ENCODE measurements around the gene CLIP3.

The CLIP3 gene, protein sequence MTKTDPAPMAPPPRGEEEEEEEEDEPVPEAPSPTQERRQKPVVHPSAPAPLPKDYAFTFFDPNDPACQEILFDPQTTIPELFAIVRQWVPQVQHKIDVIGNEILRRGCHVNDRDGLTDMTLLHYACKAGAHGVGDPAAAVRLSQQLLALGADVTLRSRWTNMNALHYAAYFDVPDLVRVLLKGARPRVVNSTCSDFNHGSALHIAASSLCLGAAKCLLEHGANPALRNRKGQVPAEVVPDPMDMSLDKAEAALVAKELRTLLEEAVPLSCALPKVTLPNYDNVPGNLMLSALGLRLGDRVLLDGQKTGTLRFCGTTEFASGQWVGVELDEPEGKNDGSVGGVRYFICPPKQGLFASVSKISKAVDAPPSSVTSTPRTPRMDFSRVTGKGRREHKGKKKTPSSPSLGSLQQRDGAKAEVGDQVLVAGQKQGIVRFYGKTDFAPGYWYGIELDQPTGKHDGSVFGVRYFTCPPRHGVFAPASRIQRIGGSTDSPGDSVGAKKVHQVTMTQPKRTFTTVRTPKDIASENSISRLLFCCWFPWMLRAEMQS

DNA sequence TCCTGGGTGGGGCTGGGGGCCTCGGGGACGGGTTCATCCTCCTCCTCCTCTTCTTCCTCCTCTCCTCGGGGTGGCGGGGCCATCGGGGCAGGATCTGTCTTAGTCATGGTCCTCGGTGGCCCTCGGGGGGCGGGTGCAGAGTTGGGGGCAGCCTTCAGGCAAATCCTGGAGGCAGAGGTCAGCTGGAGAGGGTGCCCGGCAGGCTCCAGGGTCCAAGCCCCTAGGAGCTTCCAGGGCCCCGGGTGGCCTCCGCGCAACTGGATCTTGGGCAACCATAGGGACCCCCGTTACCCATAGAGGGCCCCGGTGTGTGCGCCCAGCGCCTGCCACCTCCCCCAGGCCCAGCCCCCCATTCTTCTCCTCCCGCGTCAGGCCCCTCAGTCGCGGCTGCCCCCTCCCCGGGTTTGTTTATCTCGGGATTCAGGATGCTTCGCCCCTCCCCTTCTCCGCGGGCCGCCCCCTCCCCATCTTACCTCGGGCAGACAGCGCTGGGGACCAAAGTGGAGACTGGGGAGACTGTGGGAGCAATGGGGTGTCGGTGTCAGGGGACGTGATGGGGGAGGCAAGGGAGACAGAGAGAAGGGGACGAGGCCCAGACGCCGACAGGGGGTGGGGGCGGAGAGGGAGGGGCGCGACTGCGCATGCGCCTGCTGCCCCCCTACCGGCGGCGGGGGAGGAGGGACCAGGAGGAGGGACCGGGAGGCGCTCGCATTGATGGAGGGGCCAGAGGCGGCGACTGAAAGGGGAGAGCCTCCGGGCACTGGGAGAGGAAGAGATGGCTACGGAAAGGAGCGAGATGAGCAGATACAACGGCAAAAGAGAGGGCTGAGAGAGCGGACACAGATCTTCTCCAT is at the start of gene CLIP3:
Gene CLIP3, minus strand, starts transcription at position 623 of the 854 bp plus-strand sequence. Its CDS starts 516 bp downstream, at position 107.
- TF ChIP-seq, protein P1, sequence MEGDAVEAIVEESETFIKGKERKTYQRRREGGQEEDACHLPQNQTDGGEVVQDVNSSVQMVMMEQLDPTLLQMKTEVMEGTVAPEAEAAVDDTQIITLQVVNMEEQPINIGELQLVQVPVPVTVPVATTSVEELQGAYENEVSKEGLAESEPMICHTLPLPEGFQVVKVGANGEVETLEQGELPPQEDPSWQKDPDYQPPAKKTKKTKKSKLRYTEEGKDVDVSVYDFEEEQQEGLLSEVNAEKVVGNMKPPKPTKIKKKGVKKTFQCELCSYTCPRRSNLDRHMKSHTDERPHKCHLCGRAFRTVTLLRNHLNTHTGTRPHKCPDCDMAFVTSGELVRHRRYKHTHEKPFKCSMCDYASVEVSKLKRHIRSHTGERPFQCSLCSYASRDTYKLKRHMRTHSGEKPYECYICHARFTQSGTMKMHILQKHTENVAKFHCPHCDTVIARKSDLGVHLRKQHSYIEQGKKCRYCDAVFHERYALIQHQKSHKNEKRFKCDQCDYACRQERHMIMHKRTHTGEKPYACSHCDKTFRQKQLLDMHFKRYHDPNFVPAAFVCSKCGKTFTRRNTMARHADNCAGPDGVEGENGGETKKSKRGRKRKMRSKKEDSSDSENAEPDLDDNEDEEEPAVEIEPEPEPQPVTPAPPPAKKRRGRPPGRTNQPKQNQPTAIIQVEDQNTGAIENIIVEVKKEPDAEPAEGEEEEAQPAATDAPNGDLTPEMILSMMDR (IDR thresholded peaks at IDR 0.05; ENCODE audit: insufficient read depth, low read length, poor library complexity, severe bottlenecking): no peak
- peak; percentile 53 for DNase-seq (ENCODE audit: extremely low read depth, insufficient read length)
- Histone ChIP-seq H3K36me3 (ENCODE audit: control insufficient read depth, insufficient read depth, low read length) (peaks cover 2% of the 10 kb centered on the region; the same call in 1 of the 2 replicates), H3K27me3 (replicated peaks; ENCODE audit: control insufficient read depth, insufficient read depth, low read length) (no peaks in the 10 kb centered on the region), H3K4me3 (replicated peaks; ENCODE audit: low read depth, low read length) (peak within 1 kb of the TSS; percentile 61)

DNA sequence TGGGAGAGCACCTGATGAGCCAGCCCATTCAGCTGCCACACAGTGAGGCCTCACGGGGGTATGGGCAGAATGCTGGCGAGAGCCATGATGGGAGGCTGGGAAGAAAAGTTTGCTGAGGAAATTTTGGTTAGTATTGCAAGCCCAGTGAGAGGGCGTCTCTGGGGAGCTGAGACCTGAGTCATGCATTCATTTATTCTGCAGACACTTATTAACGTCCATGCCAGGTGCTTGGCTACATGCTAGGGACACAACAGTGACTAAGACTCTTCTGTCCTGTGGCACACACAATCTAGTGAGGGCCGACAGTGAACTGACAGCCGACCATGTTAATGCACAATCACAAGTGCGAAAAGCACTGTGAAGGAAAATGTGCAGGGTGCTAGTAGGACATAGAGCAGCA is 49.2 kb upstream of the CLIP3 start:
- DNase-seq (ENCODE audit: extremely low read depth, insufficient read length): no peak
- Histone ChIP-seq H3K4me3 (replicated peaks; ENCODE audit: low read depth, low read length) (no peak overlapping the region), H3K27me3 (replicated peaks; ENCODE audit: control insufficient read depth, insufficient read depth, low read length) (no peaks in the 10 kb centered on the region), H3K36me3 (ENCODE audit: control insufficient read depth, insufficient read depth, low read length) (peaks cover 19% of the 10 kb centered on the region)
- TF ChIP-seq, protein P1 (IDR thresholded peaks at IDR 0.05; ENCODE audit: insufficient read depth, low read length, poor library complexity, severe bottlenecking): no peak

DNA sequence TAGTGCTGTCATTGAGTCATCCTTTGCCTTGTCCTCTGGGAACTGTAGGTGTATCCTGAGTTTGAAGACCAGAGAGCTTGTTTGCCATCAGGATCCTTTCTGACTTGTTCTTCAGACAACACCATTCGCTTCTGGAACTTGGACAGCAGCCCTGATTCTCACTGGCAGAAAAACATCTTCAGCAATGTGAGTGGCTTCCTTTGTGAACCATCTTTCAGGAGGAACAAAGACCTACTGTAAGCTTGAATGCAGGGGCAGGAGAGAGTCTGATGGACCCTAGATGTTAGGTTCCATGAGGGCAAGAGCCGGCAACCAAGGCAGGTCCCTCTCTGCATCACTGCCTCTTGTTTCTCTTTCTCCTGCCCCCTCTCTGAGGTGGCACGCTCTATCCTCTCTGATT is 48.7 kb upstream of the CLIP3 start:
- H3K36me3 ChIP-seq (ENCODE audit: control insufficient read depth, insufficient read depth, low read length): peaks cover 17% of the 10 kb centered on the region
- TF ChIP-seq, protein P1 (IDR thresholded peaks at IDR 0.05; ENCODE audit: insufficient read depth, low read length, poor library complexity, severe bottlenecking): no peak
- H3K27me3 ChIP-seq (replicated peaks; ENCODE audit: control insufficient read depth, insufficient read depth, low read length): no peaks in the 10 kb centered on the region
- no peak for DNase-seq (ENCODE audit: extremely low read depth, insufficient read length)
- no peak overlapping the region for H3K4me3 ChIP-seq (replicated peaks; ENCODE audit: low read depth, low read length)

DNA sequence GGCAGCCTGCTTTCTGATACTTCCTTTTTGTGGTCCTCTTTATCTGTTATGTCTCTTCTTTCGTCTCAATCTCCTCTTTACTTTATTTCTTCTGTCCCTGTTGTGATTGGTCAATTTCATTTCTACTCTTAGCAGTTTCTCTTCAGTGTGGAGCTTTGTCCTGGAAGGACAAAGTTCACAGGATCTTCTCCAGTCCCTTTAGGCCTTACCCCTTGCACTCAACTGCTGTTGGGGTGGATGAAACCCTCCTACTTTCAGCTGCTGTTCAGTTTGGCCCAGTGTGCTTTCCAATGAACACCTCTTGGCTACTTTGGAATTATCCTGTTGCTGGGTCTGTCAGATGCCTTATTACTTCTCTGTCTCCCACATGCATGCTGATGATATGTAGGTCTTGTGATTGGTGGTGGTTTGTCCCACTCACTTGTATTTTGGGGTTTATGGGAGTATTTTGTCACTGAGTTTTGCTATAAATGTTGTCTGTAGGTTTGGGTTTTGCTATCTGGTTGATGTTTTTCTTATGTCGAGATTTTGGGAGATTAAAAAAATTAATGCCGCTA is 46.8 kb upstream of the CLIP3 start:
- TF ChIP-seq, protein P1 (IDR thresholded peaks at IDR 0.05; ENCODE audit: insufficient read depth, low read length, poor library complexity, severe bottlenecking): no peak
- H3K36me3 ChIP-seq (ENCODE audit: control insufficient read depth, insufficient read depth, low read length): peaks cover 14% of the 10 kb centered on the region
- no peak overlapping the region for H3K4me3 ChIP-seq (replicated peaks; ENCODE audit: low read depth, low read length)
- no peak for DNase-seq (ENCODE audit: extremely low read depth, insufficient read length)
- no peaks in the 10 kb centered on the region for H3K27me3 ChIP-seq (replicated peaks; ENCODE audit: control insufficient read depth, insufficient read depth, low read length)

DNA sequence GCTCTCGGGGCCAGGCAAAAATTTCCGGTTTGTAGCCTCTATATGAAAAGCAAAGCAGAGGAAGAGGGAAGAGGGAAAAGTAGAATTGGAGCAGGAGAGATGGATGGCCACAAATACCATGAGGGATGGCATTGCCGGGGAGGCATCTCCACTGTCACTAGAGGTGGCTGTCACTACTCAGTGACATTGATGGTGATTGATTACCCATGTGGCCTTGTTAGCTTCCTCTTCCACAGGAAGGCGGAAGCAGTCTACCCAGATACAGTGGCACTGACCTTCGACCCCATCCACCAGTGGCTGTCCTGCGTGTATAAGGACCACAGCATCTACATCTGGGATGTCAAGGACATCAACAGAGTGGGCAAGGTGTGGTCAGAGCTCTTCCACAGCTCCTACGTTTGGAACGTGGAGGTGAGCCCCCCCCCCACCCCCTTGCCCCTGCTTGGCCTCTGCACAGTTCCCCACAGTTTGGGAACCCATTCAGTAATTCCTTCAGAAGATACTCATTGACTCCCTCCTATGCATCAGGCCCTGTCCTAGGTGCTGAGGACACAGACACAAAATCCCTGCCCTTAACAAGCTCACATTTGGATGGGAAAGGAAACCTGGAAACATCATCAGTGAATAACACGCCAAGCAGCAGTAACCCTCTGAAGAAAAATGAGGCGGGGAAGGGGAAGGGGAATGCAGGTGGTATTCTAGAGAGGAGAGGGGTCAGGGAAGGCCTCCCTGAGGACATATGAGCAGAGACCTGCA is 40.6 kb upstream of the CLIP3 start:
- TF ChIP-seq, protein P1 (IDR thresholded peaks at IDR 0.05; ENCODE audit: insufficient read depth, low read length, poor library complexity, severe bottlenecking): no peak
- Histone ChIP-seq H3K36me3 (ENCODE audit: control insufficient read depth, insufficient read depth, low read length) (peaks cover 7% of the 10 kb centered on the region), H3K27me3 (replicated peaks; ENCODE audit: control insufficient read depth, insufficient read depth, low read length) (no peaks in the 10 kb centered on the region), H3K4me3 (replicated peaks; ENCODE audit: low read depth, low read length) (no peak overlapping the region)
- DNase-seq (ENCODE audit: extremely low read depth, insufficient read length): no peak
